Stomach (tissue), 9 donors: Measurements from ENCODE around the gene AQR. TPM values are rescaled to one million over a fixed set of nuclear protein-coding genes. Genes with fewer than 3 reads are reported as not detected.
A peak's percentile ranks its signal among the peaks of the same experiment; 100 is the strongest.

ENCODE experiments used
- DNase-seq, 2 donors: peaks; one replicate each; pipeline versions ENCODE4 v3.0.0 to v3.0.0-alpha.2; 2013 to 2019
- H3K27ac ChIP-seq, 5 donors: fragments of 200-600 bp in 4 of 5; sonication (generic) in 4 of 5; one replicate each; pipeline ENCODE4 v1.5.1; 2013 to 2019; ENCODE audit warnings: mild to moderate bottlenecking in 1 of 5, moderate library complexity in 1 of 5
- H3K27me3 ChIP-seq, 3 donors: fragments of 200-600 bp; sonication (generic); one replicate each; pipeline ENCODE4 v1.5.1; 2017 to 2019; ENCODE audit warnings: mixed run types in 1 of 3
- H3K36me3 ChIP-seq, 4 donors: fragments of 200-600 bp; sonication (generic); 1 replicate in 3 of 4; 2 replicates in 1 of 4; pipeline ENCODE4 v1.5.1; 2016 to 2019
- H3K4me1 ChIP-seq, 4 donors: fragments of 200-600 bp; sonication (generic); one replicate each; pipeline ENCODE4 v1.5.1; 2016 to 2019
- H3K4me3 ChIP-seq, 4 donors: fragments of 200-600 bp; sonication (generic) in 3 of 4; one replicate each; pipeline ENCODE4 v1.5.1; 2016 to 2019; ENCODE audit warnings: mild to moderate bottlenecking in 1 of 4
- H3K9me3 ChIP-seq, 4 donors: fragments of 200-600 bp; sonication (generic); one replicate each; pipeline ENCODE4 v1.5.1; 2016 to 2019
- CTCF ChIP-seq, 7 experiments: fragments of 450-650 bp in 4 of 7; fragments of 200-600 bp in 3 of 7; sonication (generic) in 3 of 7; IDR thresholded peaks; one replicate each; pipeline ENCODE4 v1.5.1; 2016 to 2019; ENCODE audit warnings: antibody characterized with exemption in 7 of 7, control low read depth in 2 of 7, mild to moderate bottlenecking in 1 of 7
- EP300 ChIP-seq: sonication (generic); formaldehyde crosslinking; IDR thresholded peaks from one replicate; pipeline ENCODE4 v1.6.1; 2017; ENCODE audit warnings: antibody characterized with exemption
- POLR2A ChIP-seq, 4 donors: fragments of 450-650 bp; IDR thresholded peaks; one replicate each; pipeline ENCODE4 v1.6.1; 2016; ENCODE audit warnings: antibody characterized with exemption in 4 of 4, control low read depth in 2 of 4, mild to moderate bottlenecking in 1 of 4, moderate library complexity in 1 of 4
- POLR2AphosphoS5 ChIP-seq, 3 donors: sonication (generic); formaldehyde crosslinking; IDR thresholded peaks; one replicate each; pipeline ENCODE4 v1.6.1; 2016; ENCODE audit warnings: antibody characterized with exemption in 3 of 3
- WGBS, 5 donors: extraction: QIAGEN DNeasy Blood & Tissue Kit in 3 of 5; methylation state at CpG; one replicate each; pipeline versions ENCODE4 v1.1.5 to v1.1.7; 2013 to 2018; 5-methylcytosine and 5-hydroxymethylcytosine counted together
- intact Hi-C: fragments of 100-400 bp; cut with DNase I; formaldehyde crosslinking; loops from one replicate; pipeline ENCODE4 v1.15.1; 2023; ENCODE audit warnings: low total_unique reads
- polyA plus RNA-seq, 3 donors: library from polyadenylated mRNA; stranded (reverse); fragments of 200-250 nt; gene quantifications; one replicate each; pipeline ENCODE4 v1.2.3, GENCODE V29; 2013
- total RNA-seq, 5 donors: library from RNA; depleted of rRNA; stranded (reverse); fragments of >200 nt; gene quantifications; one replicate each; pipeline versions ENCODE4 v1.1.0 to v1.2.3, GENCODE V29; 2014 to 2016
- donor health status: healthy with polysubstance abuse.
- donor health status: Bipolar disorder and iron deficiency.
- donor health status: healthy.

AQR gene
- total and polyA plus RNA-seq, 8 donors = 4.5 to 54.5 (median 9.6) TPM

GRCh38 chr15:34987609-34988026 lies 18.1 kb upstream of the AQR start:
- H3K27me3 ChIP-seq = no peaks in the 10 kb centered on the region
- H3K4me3 ChIP-seq = peak overlapping the region; percentile 80 to 89 (median 82)
- H3K36me3 ChIP-seq = peaks cover 0 to 21% (median 18%) of the 10 kb centered on the region in 4 donors
- peak overlapping the region; percentile 94 to 100 (median 96) for H3K27ac ChIP-seq
- peaks cover 16 to 46% (median 37%) of the 10 kb centered on the region in 4 donors for H3K4me1 ChIP-seq
- DNase-seq = no peak
- H3K9me3 ChIP-seq = no peaks in the 10 kb centered on the region
- intact Hi-C loops = no loop called here
- TF ChIP-seq CTCF (IDR thresholded peaks at IDR 0.05) (no peak), POLR2A (IDR thresholded peaks at IDR 0.05) (no peak), EP300 (no peak), POLR2AphosphoS5 (IDR thresholded peaks at IDR 0.05) (no peak)
- WGBS, 5 donors = 0 to 1% (median 0%) methylated on average over 16 of the region's 16 CpGs

DNA sequence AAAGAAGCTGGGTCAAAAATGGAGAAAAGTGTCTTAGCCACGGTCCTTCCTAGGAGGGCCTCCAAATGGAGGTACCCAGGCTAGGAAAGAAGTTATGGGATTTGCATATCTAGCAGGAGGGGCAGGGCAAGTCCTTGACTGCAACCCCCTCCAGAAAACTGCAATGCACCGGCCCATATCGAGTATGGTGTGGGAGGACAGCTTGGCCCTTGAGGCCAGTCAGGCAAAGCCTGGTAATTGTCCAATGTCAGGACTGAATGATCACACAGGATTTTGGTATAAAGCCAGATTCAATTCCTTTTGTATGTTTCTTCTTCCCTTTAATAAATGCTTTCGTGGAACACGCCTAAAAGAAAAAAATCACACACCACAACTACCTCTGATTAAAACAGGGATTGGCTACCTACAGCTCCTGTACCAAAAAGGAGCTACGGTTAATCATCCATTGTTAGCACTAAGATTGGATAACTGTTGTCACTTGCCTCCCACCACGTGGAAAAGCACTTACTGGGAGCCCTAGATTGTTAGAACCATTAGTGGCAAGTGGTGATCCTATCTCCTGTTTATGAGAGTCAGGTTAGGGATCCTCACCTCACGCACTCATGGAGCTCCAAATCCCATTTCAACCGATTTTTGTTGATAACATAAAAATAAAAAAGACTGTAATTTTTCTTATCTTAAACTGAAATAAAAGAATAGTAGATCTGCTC lies 17.4 kb upstream of the AQR start:
- WGBS, 5 donors = 14 to 20% (median 20%) methylated on average over 9 of the region's 9 CpGs
- intact Hi-C loops = no loop called here

GRCh38 chr15:34986326-34986725 lies 16.8 kb upstream of the AQR start:
- Histone ChIP-seq H3K36me3 (peaks cover 0 to 34% (median 31%) of the 10 kb centered on the region in 4 donors), H3K27me3 (no peaks in the 10 kb centered on the region), H3K9me3 (no peaks in the 10 kb centered on the region), H3K4me1 (peaks cover 16 to 46% (median 37%) of the 10 kb centered on the region in 4 donors), H3K27ac (peak overlapping the region in 1 of 5 donors; percentile 94), H3K4me3 (peak overlapping the region; percentile 80 to 89 (median 82))
- TF ChIP-seq POLR2AphosphoS5 (IDR thresholded peaks at IDR 0.05) (no peak), CTCF (IDR thresholded peaks at IDR 0.05) (no peak), EP300 (no peak), POLR2A (IDR thresholded peaks at IDR 0.05) (no peak)
- no peak for DNase-seq
- intact Hi-C loops = no loop called here
- WGBS, 5 donors = 64 to 91% (median 86%) methylated on average over 1 of the region's 1 CpG

More for the DNA sequence above, 17.4 kb upstream of the AQR start:
- TF ChIP-seq POLR2AphosphoS5 (IDR thresholded peaks at IDR 0.05) = no peak
- TF ChIP-seq EP300 = no peak
- TF ChIP-seq POLR2A (IDR thresholded peaks at IDR 0.05) = no peak
- no peak for TF ChIP-seq CTCF (IDR thresholded peaks at IDR 0.05)
- DNase-seq = peak in 1 of 2 donors; percentile 17
- Histone ChIP-seq H3K4me1 (peaks cover 16 to 46% (median 37%) of the 10 kb centered on the region in 4 donors), H3K27ac (peak overlapping the region in 3 of 5 donors; percentile 94 to 97 (median 96)), H3K27me3 (no peaks in the 10 kb centered on the region), H3K9me3 (no peaks in the 10 kb centered on the region), H3K4me3 (peak overlapping the region; percentile 80 to 89 (median 82)), H3K36me3 (peaks cover 0 to 28% (median 25%) of the 10 kb centered on the region in 4 donors)

DNA sequence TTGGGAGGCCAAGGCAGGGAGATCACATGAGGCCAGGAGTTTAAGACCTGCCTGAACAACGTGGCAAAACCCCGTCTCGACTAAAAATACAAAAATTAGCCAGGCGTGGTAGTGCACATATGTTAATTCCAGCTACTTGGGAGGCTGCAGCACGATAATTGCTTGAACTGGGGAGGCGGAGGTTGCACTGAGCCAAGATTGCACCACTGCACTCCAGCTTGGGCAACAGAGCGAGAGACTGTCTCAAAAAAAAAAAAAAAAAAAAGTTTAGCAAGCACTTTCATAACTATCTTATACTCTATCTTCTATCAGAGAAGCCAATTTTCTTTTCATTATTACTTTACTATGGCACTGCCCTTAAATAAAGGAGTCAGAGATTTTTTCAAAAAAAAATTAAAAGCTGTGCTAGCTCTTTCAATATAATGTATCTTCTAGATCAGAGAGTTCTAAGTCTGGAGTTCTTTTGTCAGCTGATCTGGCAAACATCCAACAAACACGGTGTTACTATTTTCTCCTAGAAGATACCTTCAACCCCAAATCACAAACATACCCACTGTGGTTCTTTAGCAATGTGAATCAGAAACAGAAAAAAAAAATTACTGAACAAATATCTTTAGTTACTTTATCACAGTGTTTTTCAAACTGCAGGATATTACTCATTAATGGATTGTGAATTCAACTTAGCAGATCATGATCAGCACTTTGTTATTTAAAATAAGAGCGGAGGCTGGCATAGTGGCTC lies 15.5 kb upstream of the AQR start:
- TF ChIP-seq CTCF (IDR thresholded peaks at IDR 0.05) (no peak), EP300 (no peak), POLR2AphosphoS5 (IDR thresholded peaks at IDR 0.05) (no peak), POLR2A (IDR thresholded peaks at IDR 0.05) (no peak)
- 67 to 74% (median 69%) methylated on average over 9 of the region's 9 CpGs for WGBS, 5 donors
- intact Hi-C loops = no loop called here
- DNase-seq = peak in 1 of 2 donors; percentile 23
- peaks cover 16 to 46% (median 37%) of the 10 kb centered on the region in 4 donors for H3K4me1 ChIP-seq
- no peaks in the 10 kb centered on the region for H3K9me3 ChIP-seq
- peak overlapping the region in 1 of 5 donors; percentile 11 for H3K27ac ChIP-seq
- no peaks in the 10 kb centered on the region for H3K27me3 ChIP-seq
- peak overlapping the region in 1 of 4 donors; percentile 89 for H3K4me3 ChIP-seq
- peaks cover 0 to 40% (median 33%) of the 10 kb centered on the region in 4 donors for H3K36me3 ChIP-seq
